B cell (primary cell): ENCODE measurements around the gene CYP2W1. TPM values are rescaled to one million over a fixed set of nuclear protein-coding genes. Genes with fewer than 3 reads are reported as not detected.

Experiments
- ATAC-seq: fragments of 200-7000 bp; cut with Tn5 transposase; one replicate; pipeline ENCODE4 v1.10.0; 2021; ENCODE audit warnings: low read depth, mild to moderate bottlenecking, moderate number of reproducible peaks, moderate library complexity
- CTCF ChIA-PET: fragments of 350-600 bp; sonication (Branson Sonifier 250); formaldehyde crosslinking; loops from one replicate; lab custom pipeline; 2021; ENCODE audit warnings: antibody characterized with exemption, inconsistent platforms; lab: Charles Lee
- POLR2A ChIA-PET: fragments of 350-600 bp; sonication (Branson Sonifier 250); formaldehyde crosslinking; loops from one replicate; lab custom pipeline; 2021; ENCODE audit warnings: antibody characterized with exemption; lab: Charles Lee
- DNase-seq: peaks from one replicate; pipeline ENCODE4 v3.0.0; 2013
- H2AFZ ChIP-seq: 2 replicates; pipeline ENCODE4 v1.6.1; 2012; ENCODE audit warnings: mild to moderate bottlenecking, low read depth, low read length; ENCODE audit not compliant: insufficient read depth, poor library complexity, severe bottlenecking
- H3K27ac ChIP-seq, 2 donors: 1 replicate in 1 of 2; 2 replicates in 1 of 2; pipeline ENCODE4 v1.5.1; 2012 to 2013; ENCODE audit warnings: low read length in 2 of 2, mild to moderate bottlenecking in 2 of 2, moderate library complexity in 1 of 2
- H3K27me3 ChIP-seq, 4 experiments: fragments of 200-600 bp in 1 of 4; sonication (generic) in 1 of 4; replicated peaks in 1 of 4; 1 replicate in 2 of 4; 2 replicates in 2 of 4; pipeline versions ENCODE4 v1.6.1 to v1.7.0; 2013 to 2016; ENCODE audit warnings: low read length in 3 of 4, mild to moderate bottlenecking in 2 of 4, mixed read lengths in 1 of 4, moderate library complexity in 1 of 4; ENCODE audit not compliant: insufficient read depth in 4 of 4, control insufficient read depth in 3 of 4; ENCODE audit errors: control extremely low read depth in 1 of 4
- H3K36me3 ChIP-seq, 2 experiments: replicated peaks in 1 of 2; 1 replicate in 1 of 2; 2 replicates in 1 of 2; pipeline versions ENCODE4 v1.6.1 to v1.7.1; 2013; ENCODE audit warnings: low read length in 1 of 2; ENCODE audit not compliant: insufficient read depth in 2 of 2, control insufficient read depth in 1 of 2; ENCODE audit errors: control extremely low read depth in 1 of 2, extremely low read depth in 1 of 2
- H3K4me1 ChIP-seq, 2 donors: fragments of 200-600 bp in 1 of 2; sonication (generic) in 1 of 2; 1 replicate in 1 of 2; 2 replicates in 1 of 2; pipeline versions ENCODE4 v1.5.1 to v1.6.1; 2013 to 2017; ENCODE audit warnings: low read length in 2 of 2; ENCODE audit not compliant: control insufficient read depth in 2 of 2, insufficient read depth in 2 of 2
- H3K4me2 ChIP-seq: replicated peaks from 2 replicates; pipeline ENCODE3; 2012; ENCODE audit warnings: mild to moderate bottlenecking, low read depth, low read length; ENCODE audit not compliant: poor library complexity, severe bottlenecking
- H3K4me3 ChIP-seq, 5 experiments: fragments of 200-600 bp in 1 of 5; sonication (generic) in 1 of 5; 1 replicate in 3 of 5; 2 replicates in 2 of 5; pipeline versions ENCODE4 v1.5.1 to v1.7.0; 2011 to 2016; ENCODE audit warnings: low read length in 4 of 5, mild to moderate bottlenecking in 4 of 5, low read depth in 2 of 5, control low read depth in 1 of 5, moderate library complexity in 1 of 5; ENCODE audit not compliant: insufficient read depth in 1 of 5; ENCODE audit errors: control extremely low read depth in 1 of 5, extremely low read depth in 1 of 5
- H3K79me2 ChIP-seq: fragments of 200-600 bp; sonication (generic); one replicate; pipeline ENCODE4 v1.6.0; 2016; ENCODE audit warnings: low read length; ENCODE audit not compliant: control insufficient read depth, insufficient read depth
- H3K9ac ChIP-seq: fragments of 200-600 bp; sonication (generic); 2 replicates; pipeline ENCODE4 v1.6.1; 2017; ENCODE audit warnings: mild to moderate bottlenecking, low read length, moderate library complexity
- H3K9me3 ChIP-seq, 3 donors: one replicate each; pipeline versions ENCODE4 v1.6.1 to v1.7.1; 2013; ENCODE audit warnings: low read length in 2 of 3; ENCODE audit not compliant: control insufficient read depth in 2 of 3, insufficient read depth in 1 of 3; ENCODE audit errors: control extremely low read depth in 1 of 3
- H4K20me1 ChIP-seq: 2 replicates; pipeline ENCODE4 v1.6.0; 2012; ENCODE audit warnings: mild to moderate bottlenecking, low read length; ENCODE audit not compliant: insufficient read depth, control insufficient read depth, poor library complexity, severe bottlenecking
- H3K27ac Mint-ChIP-seq: one replicate; pipeline ENCODE4 v1.8.0; 2021; ENCODE audit warnings: mixed read lengths
- H3K27me3 Mint-ChIP-seq: one replicate; pipeline ENCODE4 v1.8.0; 2021; ENCODE audit warnings: mixed read lengths
- H3K4me1 Mint-ChIP-seq: one replicate; pipeline ENCODE4 v1.8.0; 2021; ENCODE audit warnings: mixed read lengths
- H3K4me3 Mint-ChIP-seq: one replicate; pipeline ENCODE4 v1.8.0; 2021; ENCODE audit warnings: mixed read lengths
- H3K9me3 Mint-ChIP-seq: one replicate; pipeline ENCODE4 v1.8.0; 2022; ENCODE audit warnings: mixed read lengths; ENCODE audit not compliant: insufficient read depth
- EZH2 ChIP-seq: IDR thresholded peaks from 2 replicates; pipeline ENCODE4 v1.6.1; 2012; ENCODE audit warnings: borderline replicate concordance, low read depth, mild to moderate bottlenecking, moderate library complexity, low read length; ENCODE audit not compliant: insufficient read depth, poor library complexity, severe bottlenecking
- WGBS: methylation state at CpG from one replicate; pipeline ENCODE4 v1.1.5; 2013; ENCODE audit warnings: missing lambda C conversion rate; ENCODE audit not compliant: insufficient coverage; 5-methylcytosine and 5-hydroxymethylcytosine counted together
- intact Hi-C: fragments of 100-400 bp; cut with micrococcal nuclease; formaldehyde crosslinking; loops from one replicate; pipeline ENCODE4 v1.10.0; 2022
- polyA plus RNA-seq: library from polyadenylated mRNA; depleted of rRNA; stranded (reverse); fragments of >200 nt; gene quantifications from 2 replicates; pipeline ENCODE4 v1.2.3, GENCODE V29; 2012
- total RNA-seq, 2 donors: library from RNA; stranded (reverse); fragments of 120-200 nt in 1 of 2; gene quantifications; 1 replicate in 1 of 2; 2 replicates in 1 of 2; pipeline versions ENCODE4 v1.2.3 to v1.2.4, GENCODE V29; 2013 to 2022
- TF ChIP-seq, protein P1 (sequence below): fragments of 200-600 bp; IDR thresholded peaks from one replicate; pipeline ENCODE4 v1.8.0; 2022; ENCODE audit warnings: antibody characterized with exemption, mild to moderate bottlenecking

The CYP2W1 gene
- total and polyA plus RNA-seq, 2 donors (not counting 1 experiment from before 2014, with no cell fraction given): not detected

DNA sequence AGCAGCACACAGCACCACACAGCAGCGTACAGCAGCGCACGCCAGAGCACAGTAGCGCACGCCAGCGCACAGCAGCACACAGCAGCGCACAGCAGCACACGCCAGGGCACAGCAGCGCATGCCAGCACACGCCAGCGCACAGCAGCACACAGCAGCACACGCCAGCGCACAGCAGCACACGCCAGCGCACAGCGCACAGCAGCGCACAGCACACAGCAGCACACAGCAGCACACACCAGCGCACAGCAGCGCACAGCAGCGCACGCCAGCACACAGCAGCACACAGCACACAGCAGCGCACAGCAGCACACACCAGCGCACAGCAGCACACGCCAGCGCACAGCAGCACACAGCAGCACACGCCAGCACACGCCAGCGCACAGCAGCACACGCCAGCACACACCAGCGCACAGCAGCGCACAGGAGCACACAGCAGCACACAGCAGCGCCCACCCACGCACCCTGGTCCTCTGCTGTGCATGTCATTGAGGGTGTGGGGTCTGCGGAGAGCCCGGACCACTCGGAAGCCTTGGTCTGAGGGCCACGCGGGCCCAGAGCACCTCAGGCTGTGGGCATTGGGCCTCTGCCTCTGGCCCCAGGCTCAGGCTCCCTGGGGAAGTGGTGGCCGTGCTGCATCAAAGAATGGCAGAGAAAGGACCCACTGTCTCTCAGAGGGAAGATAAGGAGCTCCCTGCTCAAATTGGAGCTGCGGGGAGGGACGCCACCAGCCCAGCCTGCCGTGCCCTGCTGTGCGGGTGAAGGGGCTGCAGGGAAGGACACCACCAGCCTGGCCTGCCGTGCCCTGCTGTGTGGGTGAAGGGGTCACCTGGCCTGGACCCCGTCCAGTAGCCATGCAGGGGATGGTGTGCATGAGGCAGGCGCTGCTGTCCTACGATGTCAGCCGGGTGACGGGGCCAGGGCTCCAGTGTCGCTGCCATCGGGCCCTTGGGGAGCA is 33.9 kb downstream of the CYP2W1 start:
- peaks cover 14 to 31% of the 10 kb centered on the region in 2 donors for H3K4me1 ChIP-seq
- no peak overlapping the region for H3K4me2 ChIP-seq
- Mint-ChIP-seq H3K27me3 (no peaks in the 10 kb centered on the region), H3K4me1 (peaks cover 54% of the 10 kb centered on the region), H3K9me3 (no peaks in the 10 kb centered on the region), H3K27ac (no peak overlapping the region), H3K4me3 (no peak overlapping the region)
- peaks cover 95% of the 10 kb centered on the region for H3K79me2 ChIP-seq
- peaks cover 0 to 2% (median 0%) of the 10 kb centered on the region in 4 experiments for H3K27me3 ChIP-seq
- 97% methylated on average over 47 of the region's 51 CpGs for WGBS
- ChIA-PET CTCF (interaction anchor here (3.0 kb wide), 1 partner anchor 24 kb away, joined by 13 read pairs; no protein-coding TSS in a partner anchor), POLR2A (no interaction called here)
- no peak for ATAC-seq
- peaks cover 93% of the 10 kb centered on the region for H4K20me1 ChIP-seq
- TF ChIP-seq, protein P1, sequence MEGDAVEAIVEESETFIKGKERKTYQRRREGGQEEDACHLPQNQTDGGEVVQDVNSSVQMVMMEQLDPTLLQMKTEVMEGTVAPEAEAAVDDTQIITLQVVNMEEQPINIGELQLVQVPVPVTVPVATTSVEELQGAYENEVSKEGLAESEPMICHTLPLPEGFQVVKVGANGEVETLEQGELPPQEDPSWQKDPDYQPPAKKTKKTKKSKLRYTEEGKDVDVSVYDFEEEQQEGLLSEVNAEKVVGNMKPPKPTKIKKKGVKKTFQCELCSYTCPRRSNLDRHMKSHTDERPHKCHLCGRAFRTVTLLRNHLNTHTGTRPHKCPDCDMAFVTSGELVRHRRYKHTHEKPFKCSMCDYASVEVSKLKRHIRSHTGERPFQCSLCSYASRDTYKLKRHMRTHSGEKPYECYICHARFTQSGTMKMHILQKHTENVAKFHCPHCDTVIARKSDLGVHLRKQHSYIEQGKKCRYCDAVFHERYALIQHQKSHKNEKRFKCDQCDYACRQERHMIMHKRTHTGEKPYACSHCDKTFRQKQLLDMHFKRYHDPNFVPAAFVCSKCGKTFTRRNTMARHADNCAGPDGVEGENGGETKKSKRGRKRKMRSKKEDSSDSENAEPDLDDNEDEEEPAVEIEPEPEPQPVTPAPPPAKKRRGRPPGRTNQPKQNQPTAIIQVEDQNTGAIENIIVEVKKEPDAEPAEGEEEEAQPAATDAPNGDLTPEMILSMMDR: no peak
- no peak for TF ChIP-seq EZH2
- no peak overlapping the region for H3K27ac ChIP-seq
- peaks cover 0 to 31% of the 10 kb centered on the region in 2 experiments for H3K36me3 ChIP-seq
- H2AFZ ChIP-seq: no peak overlapping the region
- DNase-seq: no peak
- intact Hi-C loops: no loop called here
- peaks cover 0 to 22% (median 0%) of the 10 kb centered on the region in 3 donors for H3K9me3 ChIP-seq
- H3K4me3 ChIP-seq: no peak overlapping the region
- no peak overlapping the region for H3K9ac ChIP-seq
